GM21367 (cell line): ENCODE results near the gene HMGN5.

Source experiments
- ATAC-seq: cut with Tn5 transposase; IDR thresholded peaks from one replicate; pipeline ENCODE4 v1.9.1; 2021; ENCODE audit not compliant: unreplicated experiment

HMGN5 gene

GRCh38 chrX:81201671-81202455 lies at the start of gene HMGN5, which contains the start of gene SH3BGRL:
TSS of gene HMGN5 (minus strand) at chrX:81201913. CDS start at chrX:81121549, 80,364 bp downstream.
TSS of gene SH3BGRL (plus strand) at chrX:81202102. CDS start at chrX:81202201, 99 bp downstream.
- peak; percentile 92 for ATAC-seq

GRCh38 chrX:81241753-81242152 lies 40.0 kb upstream of the HMGN5 start:
- ATAC-seq = no peak

GRCh38 chrX:81240701-81241331 lies 39.1 kb upstream of the HMGN5 start:
- no peak for ATAC-seq

- no peak for ATAC-seq
Observed at GRCh38 chrX:81238166-81238565, 36.5 kb upstream of the HMGN5 start.

GRCh38 chrX:81237516-81237915 lies 35.8 kb upstream of the HMGN5 start:
- ATAC-seq = no peak

GRCh38 chrX:81232218-81232617 lies 30.5 kb upstream of the HMGN5 start:
- no peak for ATAC-seq

- ATAC-seq = no peak
Observed at GRCh38 chrX:81231476-81231875, 29.8 kb upstream of the HMGN5 start.

GRCh38 chrX:81229901-81230300 lies 28.2 kb upstream of the HMGN5 start:
- ATAC-seq = no peak

- ATAC-seq = no peak
Observed at GRCh38 chrX:81229229-81229628, 27.5 kb upstream of the HMGN5 start.

GRCh38 chrX:81215685-81216084 lies 14.0 kb upstream of the HMGN5 start:
- no peak for ATAC-seq

- no peak for ATAC-seq
Observed at GRCh38 chrX:81208916-81209315, 7.2 kb upstream of the HMGN5 start.

- ATAC-seq = no peak
Observed at GRCh38 chrX:81206476-81206875, 4.8 kb upstream of the HMGN5 start.

GRCh38 chrX:81205551-81205950 lies 3.8 kb upstream of the HMGN5 start:
- ATAC-seq = no peak

GRCh38 chrX:81202943-81203342 lies 1.2 kb upstream of the HMGN5 start:
- ATAC-seq = no peak

GRCh38 chrX:81202456-81202819 lies 725 bp upstream of the HMGN5 start:
- ATAC-seq = no peak

GRCh38 chrX:81201071-81201470 lies 642 bp downstream of the HMGN5 start:
- no peak for ATAC-seq

- ATAC-seq = peak; percentile 87
Observed at GRCh38 chrX:81195712-81196111, 6.0 kb downstream of the HMGN5 start.

- ATAC-seq = no peak
Observed at GRCh38 chrX:81195259-81195658, 6.5 kb downstream of the HMGN5 start.

GRCh38 chrX:81174286-81174685 lies 27.4 kb downstream of the HMGN5 start:
- no peak for ATAC-seq

- ATAC-seq = no peak
Observed at GRCh38 chrX:81168391-81168790, 33.3 kb downstream of the HMGN5 start.

- ATAC-seq = peak; percentile 97
Observed at GRCh38 chrX:81121513-81122363, 80.0 kb downstream of the HMGN5 start.
